NCI-H510A treated with DMSO at 0.1 percent for 48 hours (cell line): ENCODE measurements around the gene EMILIN1.
"Not testable (repeated sequence)": the region's sequence is repeated elsewhere in the genome, so short reads cannot be mapped to it uniquely, and the experiment has no call there.

Source experiments
- DNase-seq: peaks from one replicate; lab custom pipeline; 2025; lab: John Stamatoyannopoulos, UW

EMILIN1 gene

DNA sequence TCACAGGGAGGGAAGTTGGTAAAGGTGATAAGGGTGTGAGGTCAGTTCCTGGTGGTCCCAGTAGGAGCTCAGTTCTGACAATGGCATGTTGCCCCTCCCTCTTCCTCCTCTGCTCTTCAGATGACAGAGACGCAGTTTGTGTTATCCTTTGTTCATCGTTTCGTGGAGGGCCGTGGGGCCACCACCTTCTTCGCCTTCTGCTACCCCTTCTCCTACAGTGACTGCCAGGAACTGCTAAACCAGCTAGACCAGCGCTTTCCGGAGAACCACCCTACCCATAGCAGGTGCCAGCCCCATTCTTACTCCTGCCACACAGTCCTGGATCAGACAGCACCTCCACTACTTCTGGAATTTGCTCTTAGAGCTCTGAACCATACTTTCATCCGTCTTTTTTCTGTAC lies 24.6 kb upstream of the EMILIN1 start:
- no peak for DNase-seq

DNA sequence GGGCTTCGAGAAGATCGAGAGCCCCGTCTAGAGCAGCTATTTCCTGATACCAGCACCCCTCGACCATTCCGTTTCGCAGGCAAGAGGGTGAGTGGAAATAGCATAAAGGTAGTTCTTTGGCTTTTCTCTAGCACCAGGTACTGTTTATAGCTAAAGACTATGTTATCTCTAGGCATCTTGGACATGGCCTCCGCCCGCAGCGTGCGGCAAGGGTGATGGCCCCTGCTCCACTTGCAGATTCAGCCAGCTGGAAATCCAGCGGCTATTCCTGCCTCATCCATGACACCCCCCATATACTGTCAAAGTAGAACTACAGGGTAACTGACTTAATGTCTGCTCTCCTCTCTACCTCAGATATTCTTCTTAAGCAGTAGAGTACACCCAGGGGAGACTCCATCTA lies 23.7 kb upstream of the EMILIN1 start:
- no peak for DNase-seq

DNA sequence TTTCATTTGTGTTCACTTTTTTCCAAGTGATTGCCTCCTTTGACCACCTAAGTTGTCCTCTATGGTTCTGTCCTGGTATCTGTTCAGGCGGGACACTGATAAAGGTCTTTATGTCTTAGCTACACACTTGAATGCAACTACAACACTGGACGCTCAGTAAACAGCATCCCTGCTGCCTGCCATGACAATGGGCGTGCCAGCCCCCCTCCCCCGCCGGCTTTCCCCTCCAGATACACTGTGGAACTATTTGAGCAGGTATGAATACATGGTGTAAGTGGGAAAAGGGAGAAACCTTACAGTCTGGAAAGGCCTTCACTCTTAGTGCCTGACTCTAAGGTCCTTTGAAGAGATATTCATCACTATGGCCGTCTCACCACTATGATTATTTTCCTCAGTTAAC lies 21.2 kb upstream of the EMILIN1 start:
- DNase-seq: no peak

DNA sequence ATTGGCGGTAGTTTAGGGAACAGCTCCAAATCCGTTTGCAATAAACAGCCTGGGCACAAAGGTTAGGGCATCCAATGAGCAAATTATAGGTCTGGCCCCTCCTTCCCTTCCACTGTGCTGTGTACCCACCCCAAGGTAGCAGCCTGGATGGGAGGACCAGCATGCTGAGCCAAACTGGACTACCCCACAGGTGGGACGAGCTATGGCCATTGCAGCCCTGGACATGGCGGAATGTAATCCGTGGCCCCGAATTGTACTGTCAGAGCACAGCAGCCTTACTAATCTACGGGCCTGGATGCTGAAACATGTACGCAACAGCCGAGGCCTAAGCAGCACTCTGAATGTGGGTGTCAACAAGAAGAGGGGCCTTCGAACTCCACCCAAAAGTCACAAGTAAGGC lies 20.2 kb upstream of the EMILIN1 start:
- no peak for DNase-seq

DNA sequence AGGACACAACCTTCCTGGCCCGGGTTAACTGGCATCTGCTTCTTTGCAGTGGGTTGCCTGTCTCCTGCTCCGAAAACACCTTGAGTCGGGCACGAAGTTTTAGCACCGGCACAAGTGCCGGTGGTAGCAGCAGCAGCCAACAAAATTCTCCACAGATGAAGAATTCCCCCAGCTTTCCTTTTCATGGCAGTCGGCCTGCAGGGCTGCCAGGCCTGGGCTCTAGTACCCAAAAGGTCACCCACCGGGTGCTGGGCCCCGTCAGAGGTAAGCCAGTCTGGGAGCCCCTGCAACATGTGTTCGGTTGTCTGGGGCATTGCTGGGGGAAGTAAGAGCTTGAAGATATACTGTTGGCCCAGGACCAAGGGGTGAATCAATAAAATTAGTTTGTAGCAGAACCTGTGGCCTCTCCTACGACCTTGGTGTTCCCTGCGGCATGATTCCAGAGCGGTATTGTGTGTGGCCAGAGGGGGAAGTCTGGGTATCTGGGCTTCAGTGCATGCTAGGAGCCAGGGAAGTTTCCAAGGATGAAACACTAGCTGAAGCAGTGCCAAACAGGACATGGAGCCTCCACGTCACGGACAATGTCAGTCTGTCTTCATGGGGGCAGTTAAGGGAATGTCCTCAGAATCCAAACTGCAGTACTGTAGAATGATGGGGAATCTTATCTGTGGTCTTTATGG lies 19.1 kb upstream of the EMILIN1 start:
- DNase-seq: no peak

DNA sequence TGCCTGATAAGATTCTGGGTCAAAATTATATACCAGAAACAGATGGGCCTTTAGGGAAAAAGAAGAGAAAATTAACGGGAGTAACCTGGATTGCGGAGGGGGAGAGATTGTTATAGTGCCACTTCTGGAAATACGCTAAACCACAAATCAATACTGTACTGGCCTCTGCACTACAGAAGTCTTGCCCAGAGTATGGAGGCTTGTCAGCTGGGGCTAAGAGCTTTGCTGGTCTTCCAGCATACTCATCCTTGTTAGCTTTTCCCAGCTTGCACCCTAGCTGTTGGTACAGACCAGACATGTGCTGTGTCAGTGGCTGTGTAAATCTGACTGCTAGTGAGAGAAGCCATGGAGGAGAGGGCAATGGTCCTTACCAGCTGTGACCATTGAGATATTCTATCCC lies 18.1 kb upstream of the EMILIN1 start:
- no peak for DNase-seq

DNA sequence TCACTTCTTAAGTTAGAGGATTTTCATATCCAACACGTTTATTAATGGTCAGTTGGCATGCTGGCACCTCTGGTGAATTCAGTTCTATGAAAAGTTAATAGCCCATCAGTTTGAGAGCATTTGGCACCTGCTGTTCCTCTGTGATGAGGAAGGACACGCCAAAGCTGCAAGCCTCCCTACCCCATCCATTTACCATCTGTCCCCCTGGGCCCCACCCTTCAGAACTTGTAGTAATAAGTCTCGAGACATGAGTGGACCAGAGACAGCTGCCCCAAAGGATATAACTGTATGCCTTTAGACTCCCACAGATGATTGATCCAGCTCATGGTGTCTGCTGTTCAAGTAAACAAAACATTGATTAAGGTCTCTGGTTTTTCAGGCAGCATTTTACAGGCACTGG lies 13.3 kb upstream of the EMILIN1 start:
- no peak for DNase-seq

DNA sequence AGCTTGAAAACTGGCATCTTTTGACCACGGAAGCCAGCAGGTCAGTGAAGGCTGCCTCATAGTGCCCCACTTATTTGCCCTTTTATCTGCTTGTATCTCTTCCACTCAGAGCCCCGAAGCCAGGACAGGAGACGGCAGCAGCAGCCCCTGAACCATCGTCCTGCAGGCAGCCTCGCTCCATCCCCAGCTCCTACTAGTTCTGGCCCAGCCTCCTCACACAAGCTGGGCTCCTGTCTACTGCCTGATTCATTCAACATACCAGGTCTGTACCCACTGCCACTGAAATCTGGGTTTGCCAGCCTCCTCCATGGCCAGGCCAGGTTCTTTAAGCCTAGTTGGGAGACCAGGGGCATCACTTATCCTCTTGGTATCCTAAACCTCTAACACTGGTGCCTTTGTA lies 11.0 kb upstream of the EMILIN1 start:
- no peak for DNase-seq

DNA sequence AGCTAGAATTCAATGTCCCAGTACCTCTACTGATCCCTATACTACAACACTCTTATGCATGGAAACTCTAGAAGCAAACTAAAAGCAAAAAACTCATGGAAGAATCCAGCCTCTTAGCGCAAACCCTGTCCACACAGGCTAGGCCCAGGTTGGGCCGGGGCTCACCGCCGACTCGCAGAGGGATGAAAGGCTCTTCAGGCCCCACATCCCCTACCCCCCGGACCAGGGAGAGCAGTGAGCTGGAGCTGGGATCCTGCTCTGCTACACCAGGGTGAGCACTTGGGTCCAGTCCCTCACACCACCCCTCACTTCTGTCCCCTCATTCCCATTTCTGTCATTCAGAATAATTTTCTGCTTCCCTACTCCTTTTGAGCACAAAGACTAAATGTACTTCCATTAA lies 9.0 kb upstream of the EMILIN1 start:
- no peak for DNase-seq

DNA sequence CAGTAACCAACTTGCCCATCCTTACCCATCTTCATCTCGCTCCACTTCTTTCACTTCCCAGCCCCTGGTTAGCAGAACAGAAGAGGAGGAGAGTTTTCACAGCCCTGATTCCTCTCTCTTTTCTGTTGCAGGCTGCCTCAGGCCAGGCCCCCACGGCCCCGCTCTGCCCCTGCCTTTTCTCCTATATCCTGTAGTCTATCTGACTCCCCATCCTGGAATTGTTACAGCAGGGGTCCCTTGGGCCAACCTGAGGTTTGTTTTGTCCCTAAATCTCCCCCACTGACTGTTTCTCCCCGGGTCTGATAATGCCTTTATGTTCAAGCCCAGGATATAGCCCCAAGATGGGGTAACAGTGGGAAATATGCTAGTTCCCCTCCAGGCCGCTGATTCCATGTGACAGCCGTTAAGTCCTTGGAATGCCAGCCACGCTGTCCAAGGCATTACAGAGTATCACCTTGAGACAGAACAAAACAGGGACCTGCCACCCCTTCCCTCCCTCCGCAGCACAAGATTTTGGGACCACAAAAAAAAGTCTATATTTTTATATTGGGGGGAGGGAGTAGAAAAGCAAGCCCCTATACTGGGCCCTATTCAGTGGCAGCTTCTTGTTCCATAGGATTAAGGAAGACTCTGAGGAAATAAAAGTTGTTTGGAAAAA lies 8.3 kb upstream of the EMILIN1 start:
- DNase-seq: no peak

DNA sequence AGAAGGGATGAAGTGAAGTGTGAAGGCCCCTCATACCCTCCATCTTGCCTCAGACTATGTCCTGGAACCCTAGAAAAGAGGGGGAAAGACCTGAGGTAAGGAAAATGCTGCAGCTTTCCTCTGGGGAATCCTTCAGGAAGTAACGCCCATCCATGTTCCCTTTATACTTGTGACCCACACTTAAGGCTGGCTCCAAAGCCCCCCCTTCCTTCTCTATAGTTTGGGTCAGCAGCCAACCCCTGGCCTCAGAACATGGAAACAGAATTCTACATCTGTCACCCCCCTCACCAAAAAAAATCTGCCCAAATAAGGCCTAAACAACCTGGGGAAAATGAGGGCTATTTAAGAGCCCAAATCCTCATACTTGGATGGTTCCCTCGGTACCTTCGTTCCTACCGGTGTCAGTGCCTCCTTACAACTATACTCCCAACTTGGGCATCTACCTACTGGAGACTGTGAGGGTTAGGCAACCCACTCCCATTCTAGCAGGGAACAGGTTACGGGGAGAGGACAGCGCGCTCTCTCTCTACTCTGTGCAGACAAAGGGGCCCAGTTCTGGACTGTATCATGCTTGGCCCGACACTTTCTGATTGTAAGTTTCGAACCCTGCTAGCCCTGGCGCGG lies 7.7 kb upstream of the EMILIN1 start:
- no peak for DNase-seq

DNA sequence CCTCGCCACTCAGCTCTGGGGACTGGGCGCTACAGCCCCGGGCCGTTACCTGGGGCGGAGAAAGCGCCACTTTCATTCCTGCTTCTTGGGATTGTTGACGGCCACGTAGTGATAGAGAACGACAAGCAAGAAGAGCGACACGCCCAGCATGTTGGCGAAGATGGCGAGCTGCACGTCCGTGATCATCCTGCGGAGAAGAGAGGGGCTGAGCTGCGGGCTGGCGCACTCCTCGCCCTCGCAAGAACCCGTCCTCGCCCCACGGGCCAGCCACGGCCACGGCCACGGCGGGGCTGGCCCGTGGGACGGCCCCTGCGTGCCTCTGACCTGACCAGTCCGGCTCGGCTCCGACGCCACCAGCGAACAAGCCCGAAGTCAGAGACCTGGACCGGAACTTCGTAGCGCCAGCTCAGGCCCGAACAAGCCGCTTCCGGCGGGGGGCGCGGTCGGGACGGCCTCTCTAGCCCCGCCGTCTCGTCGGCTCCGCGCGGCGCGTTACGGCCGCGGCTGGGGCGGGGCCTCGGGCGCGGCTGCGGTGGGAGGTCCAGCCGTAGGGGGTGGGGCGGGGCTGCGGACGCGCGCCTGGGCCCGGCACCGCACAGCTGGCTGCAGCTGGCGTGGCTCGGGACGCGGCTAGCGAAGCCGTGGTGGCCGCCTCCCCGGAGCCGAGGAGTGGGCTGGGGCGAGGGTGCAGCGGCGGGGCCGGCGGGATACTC lies 7.0 kb upstream of the EMILIN1 start, which contains the start of gene OST4:
TSS of gene OST4 (minus strand) at position 378 of the 713 bp plus-strand sequence.
- DNase-seq: peak; percentile 76

DNA sequence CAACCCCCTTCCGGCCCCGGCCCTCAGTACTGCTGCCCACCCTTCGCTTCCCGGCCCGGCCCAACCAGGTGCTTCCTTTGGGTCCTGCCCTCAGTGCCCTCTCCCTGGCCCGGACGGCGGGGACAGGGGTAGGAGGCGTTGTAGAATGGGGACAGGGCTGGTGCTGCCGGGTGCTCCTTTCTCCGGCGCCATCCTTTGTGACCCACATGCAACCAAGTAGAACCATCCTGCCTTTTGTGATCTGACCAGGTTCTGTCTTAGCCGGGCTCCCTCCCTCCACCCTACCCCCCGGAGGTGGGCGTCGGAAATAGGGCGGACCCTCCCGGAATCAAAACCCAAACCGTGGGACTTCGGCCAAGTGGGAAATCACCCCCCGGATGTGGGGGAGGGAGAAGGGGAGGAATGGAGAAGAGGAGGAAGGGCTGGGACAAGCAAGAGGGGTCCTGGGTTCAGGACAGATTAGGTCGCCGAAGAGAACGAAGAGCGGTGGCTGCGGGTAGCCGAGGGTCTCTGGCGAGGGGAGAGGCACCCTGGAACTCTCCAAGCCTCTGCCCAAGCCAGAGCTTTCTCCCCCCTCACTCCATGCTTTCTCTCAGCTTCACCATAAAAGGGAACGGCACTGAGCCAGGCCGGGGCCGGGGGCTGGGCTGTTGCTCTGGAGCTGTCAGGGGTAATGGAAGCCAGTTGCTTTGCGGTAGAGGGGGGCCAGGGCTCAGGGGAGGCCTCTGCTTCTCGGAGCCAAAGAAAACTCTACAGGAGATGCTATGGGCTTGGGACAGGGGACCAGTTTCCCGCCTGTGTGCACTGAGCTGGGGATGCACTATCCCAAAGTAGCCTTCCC lies 6.2 kb upstream of the EMILIN1 start:
- peak; percentile 14 for DNase-seq

DNA sequence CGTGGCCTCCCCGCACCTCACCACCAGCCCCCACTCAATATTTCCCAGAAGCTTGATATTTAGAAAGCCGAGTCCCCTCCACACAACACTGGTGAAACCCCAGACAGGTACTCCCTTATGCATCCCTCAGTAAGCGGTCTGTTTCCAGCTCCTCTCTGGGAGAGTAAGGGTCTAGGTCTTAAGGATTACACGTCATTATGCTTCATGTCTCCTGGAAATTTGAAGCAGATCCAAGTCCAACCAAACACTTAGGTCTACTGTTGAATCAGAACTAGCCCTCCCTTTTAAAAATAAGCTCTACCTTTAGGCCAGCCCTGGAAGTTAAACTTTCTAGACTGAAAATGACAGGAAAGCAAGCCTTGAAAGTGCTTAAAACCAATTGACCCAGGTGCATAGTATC lies 5.5 kb upstream of the EMILIN1 start:
- DNase-seq: no peak

DNA sequence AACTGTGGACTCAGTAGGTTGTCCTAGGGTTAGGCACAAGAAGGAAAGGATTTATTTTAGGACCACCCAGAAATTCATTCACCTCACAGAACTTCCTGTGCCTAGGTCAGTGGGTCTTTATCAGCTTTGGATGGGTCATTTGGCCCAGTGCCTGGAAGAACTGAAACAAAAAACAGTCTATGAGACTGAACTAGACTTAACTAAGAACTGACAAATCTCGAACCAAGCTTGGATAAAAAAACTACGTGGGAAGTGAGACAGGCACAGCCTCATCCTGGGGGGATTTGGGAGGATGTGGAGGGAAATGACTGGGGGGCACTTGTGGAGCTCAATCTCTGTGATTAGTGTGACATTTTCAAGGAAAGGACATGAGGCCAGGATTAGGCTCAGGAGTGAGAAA lies 4.6 kb upstream of the EMILIN1 start:
- no peak for DNase-seq

DNA sequence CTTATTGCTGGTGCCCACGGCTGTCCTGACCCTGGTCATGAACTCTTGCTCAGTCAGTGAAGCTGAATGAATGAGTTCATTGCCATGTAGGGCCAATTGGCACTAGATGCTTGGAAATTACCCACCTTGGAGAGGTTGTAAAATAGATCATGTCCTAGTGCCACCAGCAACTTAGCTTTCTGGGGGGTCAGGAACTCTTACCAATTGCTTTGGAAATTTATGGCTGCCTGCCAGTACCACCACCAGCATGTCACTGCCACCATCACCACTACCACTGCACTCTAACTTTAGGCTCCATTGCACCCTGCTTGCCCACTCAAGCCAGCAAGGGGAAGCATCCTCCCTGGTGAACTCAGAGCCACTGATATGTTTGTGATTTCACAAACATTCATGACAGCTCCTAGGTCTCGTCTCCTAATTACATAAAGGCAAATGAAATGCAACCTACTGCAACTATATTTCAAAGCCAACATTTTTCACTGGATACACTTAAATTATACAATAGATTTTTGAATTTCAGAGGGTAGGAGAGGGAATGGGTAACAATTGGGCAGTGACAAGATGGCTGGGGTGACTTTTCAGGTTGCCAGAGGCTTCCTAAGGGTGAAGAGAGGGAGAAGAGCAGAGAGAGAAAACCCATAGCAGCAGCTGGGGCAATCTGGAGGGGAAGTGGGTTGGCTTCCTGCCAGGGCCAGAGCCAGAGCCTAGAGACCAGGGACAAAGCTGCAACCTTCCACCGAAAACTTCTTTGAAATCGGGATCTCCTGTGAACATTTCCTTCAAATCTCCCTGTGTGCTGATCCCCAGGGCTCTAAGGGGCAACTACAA lies 3.5 kb upstream of the EMILIN1 start:
- peak; percentile 68 for DNase-seq

DNA sequence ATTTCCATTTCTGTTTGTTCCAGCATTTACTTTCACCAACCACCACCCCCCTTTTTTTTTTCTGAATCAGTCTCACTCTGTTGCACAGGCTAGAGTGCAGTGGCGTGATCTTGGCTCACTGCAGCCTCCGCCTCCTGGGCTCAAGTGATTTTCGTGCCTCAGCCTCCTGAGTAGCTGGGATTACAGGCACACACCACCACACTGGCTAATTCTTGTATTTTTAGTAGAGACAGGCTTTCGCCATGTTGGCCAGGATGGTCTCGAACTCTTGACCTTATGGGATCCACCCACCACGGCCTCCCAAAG lies 2.9 kb upstream of the EMILIN1 start:
- not testable (repeated sequence) for DNase-seq

DNA sequence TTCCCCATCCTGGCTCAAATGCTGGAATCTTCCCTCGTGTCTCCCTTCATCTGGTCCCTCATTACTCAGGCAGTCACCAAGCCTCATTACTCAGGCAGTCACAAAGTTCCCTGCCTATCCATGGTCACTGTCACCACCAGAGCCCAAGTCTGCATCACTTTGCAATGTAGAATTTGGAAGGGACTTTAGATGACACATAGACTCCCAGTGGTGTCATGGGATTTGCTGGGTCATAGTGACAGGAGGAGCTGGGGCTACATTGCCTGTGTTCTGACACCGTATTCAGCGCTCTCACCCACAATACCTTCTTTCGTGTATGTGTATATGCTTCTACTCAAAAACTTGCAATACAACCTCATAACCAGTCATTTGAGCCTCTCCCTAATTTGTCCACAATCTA lies 2.1 kb upstream of the EMILIN1 start:
- no peak for DNase-seq

DNA sequence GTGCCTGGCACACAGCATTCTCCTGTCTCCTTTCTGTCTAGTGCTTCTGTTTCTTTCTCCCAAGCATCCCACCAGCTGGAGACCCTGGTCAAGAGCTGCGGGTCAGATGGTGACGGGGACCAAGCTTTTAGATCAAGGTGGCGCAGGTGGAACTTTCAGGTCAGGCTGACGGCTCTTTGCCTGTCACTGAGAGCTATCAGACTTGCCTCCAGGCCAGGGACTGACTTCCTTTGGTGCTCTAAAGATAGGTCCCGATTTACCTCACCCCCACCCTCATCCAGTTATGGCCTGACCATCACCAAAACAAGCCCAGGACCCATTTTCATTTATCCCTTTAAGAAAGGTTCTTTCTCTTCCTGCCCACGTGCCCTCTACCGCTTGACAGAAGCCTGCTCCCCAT lies 1.2 kb upstream of the EMILIN1 start:
- no peak for DNase-seq

DNA sequence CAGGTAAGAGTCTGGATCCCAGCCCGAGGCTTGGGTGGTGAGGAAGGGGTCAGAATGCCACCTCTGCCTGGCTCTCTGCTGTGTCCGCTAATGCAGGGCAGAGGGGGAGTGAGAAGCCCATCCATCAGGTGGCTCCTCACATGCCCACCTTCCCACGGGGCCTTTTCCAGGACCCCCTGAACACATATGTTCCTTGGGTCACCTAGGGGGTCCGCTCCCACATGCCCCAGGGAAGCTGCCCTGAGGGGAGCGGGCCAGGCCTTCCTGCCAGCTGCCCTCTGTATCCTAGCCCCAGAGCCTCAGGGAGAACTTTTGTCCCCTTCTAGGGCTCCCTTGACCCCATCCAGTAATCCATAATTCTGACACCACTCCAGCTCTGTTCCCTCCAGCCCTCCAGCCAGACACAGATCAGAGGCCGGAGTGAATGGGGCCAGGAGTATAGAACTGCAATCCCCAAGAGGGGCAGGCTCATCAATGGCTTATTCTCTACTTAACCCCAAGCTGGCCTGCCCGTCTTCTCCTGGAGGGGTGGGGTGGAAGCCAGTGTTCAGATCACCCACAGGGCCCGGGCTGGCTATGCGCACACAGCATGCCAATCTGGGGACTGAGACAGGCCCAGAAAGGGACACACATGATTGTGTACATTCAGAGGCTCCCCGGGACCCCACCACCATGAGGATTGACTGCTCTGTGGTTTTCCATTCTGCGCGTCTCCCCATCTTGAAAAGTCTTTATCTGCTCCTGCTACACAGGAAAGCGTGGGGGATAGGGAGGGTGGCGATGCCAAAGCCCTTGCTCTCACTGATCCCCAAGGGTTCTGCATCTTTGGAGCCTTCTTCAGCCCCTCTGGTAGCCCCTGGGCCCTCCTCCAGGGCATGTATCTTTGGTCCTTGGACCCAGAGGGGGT lies 1.1 kb downstream of the EMILIN1 start:
- DNase-seq: no peak
